SK-N-SH treated with all-trans-retinoic acid at 6 μM for 48 hours (cell line): ENCODE measurements around the gene GOLGA8O.
A peak's percentile ranks its signal among the peaks of the same experiment; 100 is the strongest.
"Not testable (repeated sequence)": the region's sequence is repeated elsewhere in the genome, so short reads cannot be mapped to it uniquely, and the experiment has no call there.

Source experiments
- ATAC-seq: fragments of 200-7000 bp; cut with Tn5 transposase; 3 replicates; pipeline ENCODE4 v1.9.1; 2020; ENCODE audit warnings: mild to moderate bottlenecking, moderate library complexity

Gene GOLGA8O, protein sequence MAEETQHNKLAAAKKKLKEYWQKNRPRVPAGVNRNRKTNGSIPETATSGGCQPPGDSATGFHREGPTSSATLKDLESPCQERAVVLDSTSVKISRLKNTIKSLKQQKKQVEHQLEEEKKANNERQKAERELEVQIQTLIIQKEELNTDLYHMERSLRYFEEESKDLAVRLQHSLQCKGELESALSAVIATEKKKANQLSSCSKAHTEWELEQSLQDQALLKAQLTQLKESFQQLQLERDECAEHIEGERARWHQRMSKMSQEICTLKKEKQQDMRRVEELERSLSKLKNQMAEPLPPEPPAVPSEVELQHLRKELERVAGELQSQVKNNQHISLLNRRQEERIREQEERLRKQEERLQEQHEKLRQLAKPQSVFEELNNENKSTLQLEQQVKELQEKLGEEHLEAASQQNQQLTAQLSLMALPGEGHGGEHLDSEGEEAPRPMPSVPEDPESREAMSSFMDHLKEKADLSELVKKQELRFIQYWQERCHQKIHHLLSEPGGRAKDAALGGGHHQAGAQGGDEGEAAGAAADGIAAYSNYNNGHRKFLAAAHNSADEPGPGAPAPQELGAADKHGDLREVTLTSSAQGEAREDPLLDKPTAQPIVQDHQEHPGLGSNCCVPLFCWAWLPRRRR

DNA sequence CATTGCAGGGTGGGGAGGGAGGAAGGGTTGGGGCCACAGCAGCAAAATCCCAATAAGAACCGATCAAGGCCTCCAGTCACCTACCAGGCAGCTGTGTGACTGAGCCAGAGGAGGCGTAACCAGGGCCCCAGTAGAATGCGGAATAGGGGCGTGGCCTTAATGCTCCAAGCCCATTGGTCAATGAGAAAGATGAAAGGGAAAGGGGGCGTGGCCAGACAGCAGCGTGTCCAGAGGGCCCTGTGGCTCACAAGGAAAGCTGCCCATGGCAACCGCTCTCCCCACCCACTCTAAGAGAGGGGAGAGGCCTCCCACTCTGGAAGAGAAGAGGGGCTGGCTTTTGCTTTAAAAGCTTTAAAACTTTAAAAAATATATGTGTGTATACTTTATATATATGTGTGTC, at the start of gene GOLGA8O:
Gene GOLGA8O, minus strand, starts transcription at position 101 of the 400 bp plus-strand sequence. Its CDS starts 98 bp downstream, at position 3.
- ATAC-seq, result not testable (repeated sequence)

DNA sequence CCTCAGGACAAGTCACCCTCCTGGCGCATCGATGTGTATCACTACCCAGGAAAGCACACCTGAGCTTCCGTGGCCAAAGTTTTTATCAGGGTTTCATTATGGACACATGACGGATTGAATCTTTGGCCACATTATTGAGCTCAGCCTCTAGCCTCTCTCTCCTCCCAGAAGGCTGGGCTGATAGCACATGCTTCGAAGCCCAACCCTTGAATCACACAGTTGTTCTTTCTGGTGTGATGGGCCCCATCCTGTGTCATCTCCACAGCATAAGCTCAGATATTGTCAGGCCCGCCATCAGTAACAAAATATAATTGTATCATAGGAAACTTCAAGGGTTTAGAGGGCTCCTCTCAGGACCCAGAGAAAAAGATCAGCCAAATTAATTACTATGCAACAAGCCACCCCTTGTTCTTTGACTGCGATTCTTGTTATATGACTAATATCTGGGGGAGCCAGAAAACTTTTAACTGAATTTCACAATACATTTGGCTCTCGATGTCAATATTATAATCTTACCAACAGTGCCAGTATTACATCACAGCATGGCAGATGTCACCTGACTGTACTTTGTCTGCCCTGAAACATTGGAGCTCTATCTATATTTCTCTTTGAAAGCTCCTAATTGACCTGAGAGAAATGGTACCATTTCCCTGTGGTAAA, 48.8 kb upstream of the GOLGA8O start:
- ATAC-seq, result not testable (repeated sequence)

DNA sequence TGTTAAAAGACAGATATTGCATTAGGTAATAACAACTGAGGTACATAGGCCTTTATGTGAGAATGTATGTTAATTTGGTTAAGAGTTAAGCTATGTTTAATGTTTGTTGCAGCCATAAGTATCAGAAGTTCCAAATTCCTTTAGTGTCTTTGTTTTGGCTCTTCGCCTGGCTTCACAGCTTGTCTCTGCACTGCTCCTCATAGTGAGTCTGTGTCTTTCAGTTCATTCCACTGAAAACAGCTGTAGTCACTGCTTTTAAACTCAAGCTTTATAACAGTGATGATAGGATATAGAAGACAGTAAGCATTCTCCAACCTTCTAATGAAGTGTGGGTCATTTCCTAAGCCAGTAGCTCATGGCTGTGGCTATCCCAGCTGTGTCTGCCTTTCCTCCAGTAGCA, 47.5 kb upstream of the GOLGA8O start:
- ATAC-seq, result peak; percentile 40; the same call in 2 of the 3 replicates

DNA sequence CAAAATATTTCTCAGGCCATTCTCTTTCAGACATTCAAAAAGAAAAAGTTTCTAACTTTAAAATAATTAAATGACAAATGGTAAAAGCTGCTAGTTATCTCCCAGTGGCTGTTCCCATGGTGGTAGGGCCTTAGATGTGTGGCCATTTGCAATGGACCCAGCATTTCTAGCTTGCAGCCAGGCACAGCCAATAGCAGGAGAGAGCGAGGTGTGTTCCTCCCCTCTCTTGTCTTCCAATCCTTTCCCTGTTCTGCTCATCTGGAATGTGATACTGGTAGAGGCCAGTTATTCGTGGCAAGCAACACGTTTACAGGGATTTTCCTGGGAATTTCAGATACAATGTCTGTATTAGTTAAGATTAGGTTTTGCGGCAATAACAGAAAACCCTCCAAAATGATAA, 37.3 kb upstream of the GOLGA8O start:
- ATAC-seq, result not testable (repeated sequence)

DNA sequence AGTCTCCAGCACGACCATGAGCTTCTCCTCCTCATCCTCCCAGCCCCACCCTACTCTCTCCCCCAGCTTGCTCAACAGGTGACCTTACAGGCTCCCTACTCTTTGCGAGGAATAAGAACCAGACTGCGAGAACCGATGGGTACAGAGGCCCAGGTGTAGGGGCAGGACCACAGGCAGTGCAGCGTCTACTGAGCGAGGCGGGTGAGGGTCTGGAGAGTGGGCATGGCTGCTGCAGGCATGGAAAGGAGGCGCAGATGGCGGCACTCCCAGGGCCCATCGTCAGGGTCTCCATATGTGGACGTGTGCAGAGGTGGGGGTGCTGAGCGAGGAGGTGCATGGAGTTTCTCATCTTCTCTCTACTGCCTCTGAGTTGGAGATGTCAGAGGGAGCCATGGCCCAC, 31.0 kb upstream of the GOLGA8O start:
- ATAC-seq, result not testable (repeated sequence)

DNA sequence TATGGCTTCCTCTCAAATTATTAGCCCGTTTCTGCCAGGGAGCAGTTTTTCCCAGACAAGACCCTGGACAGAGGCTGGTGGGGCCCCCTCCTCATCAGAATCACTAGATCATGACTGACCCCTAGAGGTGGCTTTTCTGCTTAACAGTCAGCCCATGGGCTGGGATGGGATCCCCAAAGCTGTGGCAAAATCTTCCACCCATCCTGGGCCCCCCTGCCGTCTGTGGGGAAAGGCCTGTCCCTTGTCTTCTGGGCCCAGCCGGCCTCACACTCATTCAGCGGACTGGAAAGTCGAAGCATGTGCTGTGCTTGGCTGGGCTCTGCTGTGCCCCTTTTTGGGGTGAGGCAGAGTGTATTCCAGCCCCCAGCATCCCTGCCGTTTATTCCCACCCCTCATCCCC, 27.9 kb upstream of the GOLGA8O start:
- ATAC-seq, result not testable (repeated sequence)

DNA sequence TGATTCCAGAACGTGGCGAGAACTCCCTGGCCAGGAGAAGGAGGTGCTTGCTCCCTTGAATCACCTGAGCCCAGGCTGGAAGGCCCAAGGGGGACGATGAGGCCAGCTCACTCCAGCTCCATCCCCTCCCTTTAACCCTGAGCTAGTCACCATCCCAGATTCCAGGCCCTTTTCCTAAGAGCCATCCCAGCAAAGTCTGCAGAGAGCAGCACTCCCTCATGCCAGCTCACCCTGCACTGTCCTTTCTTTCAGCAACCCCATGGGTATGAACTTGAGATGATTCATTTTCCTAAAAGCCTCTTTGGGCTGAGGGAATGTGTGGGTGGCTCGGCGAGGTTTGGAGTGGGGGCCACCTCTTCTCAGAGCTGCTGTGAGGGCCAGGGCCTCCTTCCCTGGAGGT, 26.2 kb upstream of the GOLGA8O start:
- ATAC-seq, result not testable (repeated sequence)

DNA sequence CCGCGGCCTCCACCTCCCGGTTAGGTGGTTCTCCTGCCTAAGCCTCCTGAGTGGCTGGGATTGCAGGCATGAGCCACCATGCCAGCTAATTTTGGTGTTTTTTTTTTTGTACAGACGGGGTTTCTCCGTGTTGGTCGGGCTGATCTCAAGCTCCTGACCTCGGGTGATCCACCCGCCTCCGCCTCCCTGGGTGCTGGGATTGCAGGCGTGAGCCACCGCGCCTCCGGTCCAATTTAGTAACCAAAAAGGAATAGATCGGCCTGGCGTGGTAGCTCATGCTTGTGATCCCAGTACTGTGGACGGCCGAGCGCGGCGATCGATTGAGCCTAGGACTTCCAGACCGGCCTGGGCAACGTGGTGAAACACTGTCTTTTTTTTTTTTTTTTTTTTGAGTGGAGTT, 12.6 kb upstream of the GOLGA8O start:
- ATAC-seq, result not testable (repeated sequence)

DNA sequence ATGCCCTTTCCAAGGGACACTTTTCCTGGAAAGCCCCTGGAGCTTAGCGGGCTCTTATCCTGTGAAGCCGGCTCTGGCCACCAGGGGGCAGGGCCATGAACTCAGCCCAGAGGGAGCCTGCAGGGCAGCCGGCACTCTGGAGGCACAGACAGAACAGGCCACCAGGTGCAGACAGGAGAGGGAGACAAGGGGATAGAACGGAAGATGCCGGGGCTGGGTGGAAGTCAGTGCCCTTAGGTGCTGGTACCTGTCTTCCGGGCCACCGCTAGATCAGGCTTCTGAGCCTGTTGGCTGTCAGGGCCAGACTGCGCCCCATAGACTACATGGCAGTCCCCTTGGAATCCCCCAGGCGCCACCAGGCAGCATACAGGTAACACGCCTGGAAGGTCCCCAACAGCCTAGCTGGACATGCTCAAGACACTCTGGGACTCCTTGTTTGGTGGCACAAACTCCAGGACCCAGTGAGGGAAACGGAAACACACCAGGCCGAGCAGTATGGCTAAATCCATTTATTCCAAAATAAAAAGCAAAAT, 14.9 kb downstream of the GOLGA8O start:
- ATAC-seq, result peak; percentile 60; the same call in 1 of the 3 replicates

DNA sequence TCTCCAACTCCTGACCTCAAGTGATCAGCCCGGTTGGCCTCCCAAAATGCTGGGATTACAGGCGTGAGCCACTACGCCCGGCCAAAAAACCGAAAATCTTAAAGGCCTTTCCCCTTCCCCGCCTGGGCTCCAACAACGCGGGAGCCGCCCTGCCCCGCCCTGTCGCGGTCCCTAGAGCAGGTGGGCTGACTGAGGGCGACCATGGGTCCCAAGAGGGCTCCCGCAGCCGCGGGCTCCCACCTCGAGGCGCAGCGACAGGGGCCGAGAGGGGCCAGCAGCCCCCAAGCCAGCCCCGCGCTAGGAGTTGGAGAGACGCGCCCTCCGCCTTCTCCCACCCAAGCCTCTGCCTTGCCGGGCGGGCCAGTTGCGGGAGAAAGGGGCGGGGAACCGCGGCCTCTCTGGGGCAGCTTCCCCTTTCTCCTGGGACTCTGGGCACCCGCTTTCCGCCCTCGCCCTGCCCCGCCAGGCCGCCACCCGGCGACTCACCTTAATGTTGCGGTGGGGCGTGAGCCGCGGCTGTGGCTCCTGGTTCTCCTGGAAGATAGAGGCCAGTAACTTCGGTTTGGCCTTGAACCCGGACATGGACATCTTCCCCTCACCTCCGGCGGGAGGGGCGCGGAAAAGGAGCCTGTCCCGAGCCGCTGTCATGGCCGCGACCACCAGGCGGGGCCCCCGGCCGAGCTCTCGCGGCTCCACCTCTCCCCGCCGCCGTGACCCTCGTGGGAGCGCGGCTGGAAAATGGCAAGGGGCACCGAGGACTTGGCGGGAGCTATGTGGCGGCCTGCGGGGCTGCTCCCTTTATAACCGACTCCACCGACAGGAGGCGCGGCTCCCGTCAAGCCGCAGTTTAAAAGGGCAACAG, 21.1 kb downstream of the GOLGA8O start:
- peak; percentile 94 for ATAC-seq

DNA sequence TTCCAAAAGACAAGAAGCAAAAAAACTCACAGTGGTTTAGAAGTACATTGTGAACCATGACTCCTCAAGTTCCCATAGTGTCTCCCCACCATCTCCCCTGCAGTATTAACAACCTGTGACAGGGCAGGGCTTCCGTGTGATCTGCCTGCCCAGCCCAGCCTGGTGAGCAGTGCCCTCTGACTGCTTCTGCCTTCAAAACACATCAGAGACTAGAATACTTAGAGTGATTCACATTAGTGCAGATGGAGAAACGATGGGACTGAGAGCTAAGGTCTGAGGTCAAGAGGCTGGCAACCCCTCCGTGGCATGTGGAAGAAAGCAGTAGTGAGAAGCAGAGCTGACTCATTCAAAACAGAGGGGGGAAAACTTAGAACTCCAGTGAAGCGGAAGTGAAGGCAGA, 27.8 kb downstream of the GOLGA8O start:
- ATAC-seq, result 0 out of 3 replicates have a peak, but pooled peaks have one; percentile 21

DNA sequence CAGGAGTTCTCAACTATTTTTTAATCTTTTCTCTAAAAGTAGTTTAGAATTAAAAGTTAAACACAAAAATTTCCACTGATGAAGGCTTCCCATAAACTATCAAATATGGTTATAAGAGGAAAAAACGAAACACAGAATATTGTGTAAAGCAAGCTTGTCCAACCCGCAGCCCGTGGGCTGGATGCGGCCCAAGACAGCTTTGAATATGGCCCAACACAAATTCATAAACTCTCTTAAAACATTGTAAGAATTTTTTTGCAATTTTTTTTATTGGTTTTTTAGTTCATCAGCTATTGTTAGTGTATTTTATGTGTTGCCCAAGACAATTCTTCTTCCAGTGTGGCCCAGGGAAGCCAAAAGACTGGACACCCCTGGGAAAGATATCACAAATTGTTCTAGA, 28.9 kb downstream of the GOLGA8O start:
- ATAC-seq, result not testable (repeated sequence)

DNA sequence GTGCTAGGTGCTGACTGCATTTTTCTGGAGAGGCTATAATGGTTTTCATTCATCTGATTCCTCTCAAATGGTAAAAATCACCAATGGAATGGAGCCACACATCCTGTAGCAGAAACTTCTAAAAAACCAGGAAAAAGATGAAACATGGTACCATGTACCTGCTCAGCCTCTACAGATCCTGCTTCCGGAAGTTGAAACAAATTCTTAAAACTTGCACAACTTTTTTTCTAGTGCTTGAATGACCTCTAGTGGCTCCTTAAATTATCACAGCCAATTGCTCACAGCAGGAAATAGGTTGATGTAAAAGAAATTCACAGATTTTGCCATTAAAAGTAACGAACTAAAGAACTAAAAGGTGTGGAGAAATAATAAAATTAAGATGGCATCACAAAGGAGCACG, 47.5 kb downstream of the GOLGA8O start:
- not testable (repeated sequence) for ATAC-seq

DNA sequence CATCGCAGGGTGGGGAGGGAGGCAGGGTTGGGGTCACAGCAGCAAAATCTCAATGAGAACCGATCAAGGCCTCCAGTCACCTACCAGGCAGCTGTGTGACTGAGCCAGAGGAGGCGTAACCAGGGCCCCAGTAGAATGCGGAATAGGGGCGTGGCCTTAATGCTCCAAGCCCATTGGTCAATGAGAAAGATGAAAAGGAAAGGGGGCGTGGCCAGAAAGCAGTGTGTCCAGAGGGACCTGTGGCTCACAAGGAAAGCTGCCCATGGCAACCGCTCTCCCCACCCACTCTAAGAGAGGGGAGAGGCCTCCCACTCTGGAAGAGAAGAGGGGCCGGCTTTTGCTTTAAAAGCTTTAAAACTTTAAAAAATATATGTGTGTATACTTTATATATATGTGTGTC, 52.2 kb downstream of the GOLGA8O start, which contains the start of gene GOLGA8K:
Gene GOLGA8K, minus strand, starts transcription at position 101 of the 400 bp plus-strand sequence. Its CDS starts 98 bp downstream, at position 3.
- not testable (repeated sequence) for ATAC-seq

DNA sequence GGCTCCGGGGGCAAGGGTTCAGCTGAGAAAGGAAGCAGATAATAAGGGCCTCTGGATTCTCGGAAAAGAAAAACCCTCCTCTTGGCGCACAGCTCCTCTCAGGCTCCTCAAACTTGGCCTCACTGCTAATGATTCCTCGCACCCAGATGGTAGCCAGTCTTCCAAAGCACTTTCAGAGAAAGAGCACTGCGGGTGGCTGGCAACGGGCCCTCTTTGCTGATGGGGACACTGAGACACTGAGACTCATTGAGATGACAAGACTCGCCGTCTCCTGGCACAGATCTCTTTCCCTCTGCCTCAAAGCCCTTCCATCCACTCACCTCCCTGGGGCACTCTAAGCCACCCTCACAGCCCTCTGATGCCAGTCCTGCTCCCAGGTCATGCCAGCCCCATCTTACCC, 58.9 kb downstream of the GOLGA8O start:
- not testable (repeated sequence) for ATAC-seq
